ENCODE measurements around the gene SRCIN1. TPM values are rescaled to one million over a fixed set of nuclear protein-coding genes. Genes with fewer than 3 reads are reported as not detected.

Gene SRCIN1
- total RNA-seq, 2 experiments from 2014 or later: 0.72 to 0.73 TPM

GRCh38 chr17:38579083-38579480, 26.7 kb downstream of the SRCIN1 start:
- peaks cover 61% of the 10 kb centered on the region for H3K27me3 Mint-ChIP-seq
- H3K9me3 Mint-ChIP-seq (ENCODE audit: low read depth): no peaks in the 10 kb centered on the region
- no peaks in the 10 kb centered on the region for H3K4me1 Mint-ChIP-seq
- no peaks in the 10 kb centered on the region for H3K36me3 Mint-ChIP-seq (ENCODE audit: low read depth)
- DNase-seq (no peak), ATAC-seq (no peak)
- H3K4me3 Mint-ChIP-seq: no peak overlapping the region
- CTCF ChIA-PET: interaction anchor here (9.5 kb wide), 1 partner anchor 23 kb away, joined by 127 read pairs; no protein-coding TSS in a partner anchor
- POLR2A ChIA-PET: no interaction called here
- intact Hi-C loops (cut with DNase I, micrococcal nuclease): loop anchor here in 1 of 2 experiments (10.0 kb wide), 1 partner anchor 64 kb away; no protein-coding TSS in a partner anchor
- no peak overlapping the region for H3K27ac Mint-ChIP-seq

- H3K9me3 Mint-ChIP-seq (ENCODE audit: low read depth): no peaks in the 10 kb centered on the region
- ATAC-seq (no peak), DNase-seq (no peak)
- CTCF ChIA-PET: interaction anchor here (1.6 to 9.5 kb wide), 2 partner anchors 20 to 22 kb away, joined by 11 to 127 read pairs; no protein-coding TSS in a partner anchor
- no peaks in the 10 kb centered on the region for H3K4me1 Mint-ChIP-seq
- H3K27me3 Mint-ChIP-seq: peaks cover 67% of the 10 kb centered on the region
- H3K36me3 Mint-ChIP-seq (ENCODE audit: low read depth): no peaks in the 10 kb centered on the region
- intact Hi-C loops (cut with DNase I, micrococcal nuclease): loop anchor here in 1 of 2 experiments (10.0 kb wide), 1 partner anchor 64 kb away; no protein-coding TSS in a partner anchor
- no peak overlapping the region for H3K4me3 Mint-ChIP-seq
- POLR2A ChIA-PET: no interaction called here
- no peak overlapping the region for H3K27ac Mint-ChIP-seq
These were observed 27.3 kb downstream of the SRCIN1 start for GRCh38 chr17:38578229-38579082.

GRCh38 chr17:38577645-38578173, 28.0 kb downstream of the SRCIN1 start:
- Mint-ChIP-seq H3K9me3 (ENCODE audit: low read depth) (no peaks in the 10 kb centered on the region), H3K36me3 (ENCODE audit: low read depth) (no peaks in the 10 kb centered on the region), H3K27me3 (peaks cover 69% of the 10 kb centered on the region), H3K4me3 (no peak overlapping the region), H3K4me1 (peaks cover 3% of the 10 kb centered on the region), H3K27ac (no peak overlapping the region)
- CTCF ChIA-PET: interaction anchor here (1.6 kb wide), 1 partner anchor 19 kb away, joined by 11 read pairs; no protein-coding TSS in a partner anchor
- ATAC-seq (no peak), DNase-seq (no peak)
- intact Hi-C loops (cut with DNase I, micrococcal nuclease): loop anchor here in 1 of 2 experiments (10.0 kb wide), 1 partner anchor 63 kb away; no protein-coding TSS in a partner anchor
- POLR2A ChIA-PET: no interaction called here

GRCh38 chr17:38577244-38577643, 28.5 kb downstream of the SRCIN1 start:
- CTCF ChIA-PET: interaction anchor here (1.6 kb wide), 1 partner anchor 19 kb away, joined by 11 read pairs; no protein-coding TSS in a partner anchor

GRCh38 chr17:38575781-38576180, 30.0 kb downstream of the SRCIN1 start:
- no peak overlapping the region for H3K4me3 Mint-ChIP-seq
- H3K27ac Mint-ChIP-seq: no peak overlapping the region
- POLR2A ChIA-PET: no interaction called here
- peaks cover 3% of the 10 kb centered on the region for H3K4me1 Mint-ChIP-seq
- H3K9me3 Mint-ChIP-seq (ENCODE audit: low read depth): no peaks in the 10 kb centered on the region
- intact Hi-C loops (cut with DNase I, micrococcal nuclease): loop anchor here in 1 of 2 experiments (10.0 kb wide), 1 partner anchor 61 kb away; no protein-coding TSS in a partner anchor
- H3K36me3 Mint-ChIP-seq (ENCODE audit: low read depth): no peaks in the 10 kb centered on the region
- no peak for DNase-seq
- peaks cover 74% of the 10 kb centered on the region for H3K27me3 Mint-ChIP-seq
- CTCF ChIA-PET: interaction anchor here (1.0 kb wide), 2 partner anchors 12 to 18 kb away, joined by 3 read pairs; no protein-coding TSS in a partner anchor
- ATAC-seq: no peak

More at GRCh38 chr17:38577244-38577643, 28.5 kb downstream of the SRCIN1 start:
- no peak for DNase-seq
- H3K27me3 Mint-ChIP-seq: peaks cover 65% of the 10 kb centered on the region
- no peak for ATAC-seq
- H3K4me3 Mint-ChIP-seq: no peak overlapping the region
- no peak overlapping the region for H3K27ac Mint-ChIP-seq
- H3K36me3 Mint-ChIP-seq (ENCODE audit: low read depth): no peaks in the 10 kb centered on the region
- intact Hi-C loops (cut with DNase I, micrococcal nuclease): loop anchor here in 1 of 2 experiments (10.0 kb wide), 1 partner anchor 62 kb away; no protein-coding TSS in a partner anchor
- peaks cover 3% of the 10 kb centered on the region for H3K4me1 Mint-ChIP-seq
- POLR2A ChIA-PET: no interaction called here
- H3K9me3 Mint-ChIP-seq (ENCODE audit: low read depth): no peaks in the 10 kb centered on the region

- Mint-ChIP-seq H3K27me3 (peaks cover 72% of the 10 kb centered on the region), H3K9me3 (ENCODE audit: low read depth) (no peaks in the 10 kb centered on the region), H3K4me1 (peaks cover 3% of the 10 kb centered on the region), H3K36me3 (ENCODE audit: low read depth) (no peaks in the 10 kb centered on the region), H3K27ac (no peak overlapping the region), H3K4me3 (no peak overlapping the region)
- POLR2A ChIA-PET: no interaction called here
- ATAC-seq (no peak), DNase-seq (no peak)
- CTCF ChIA-PET: interaction anchor here (0.6 to 1.3 kb wide), 2 partner anchors 10 to 17 kb away, joined by 3 to 4 read pairs; no protein-coding TSS in a partner anchor
- intact Hi-C loops (cut with DNase I, micrococcal nuclease): loop anchor here in 1 of 2 experiments (10.0 kb wide), 1 partner anchor 60 kb away; no protein-coding TSS in a partner anchor
These were observed 31.0 kb downstream of the SRCIN1 start for GRCh38 chr17:38574712-38575111.

- CTCF ChIA-PET: no interaction called here
- no peaks in the 10 kb centered on the region for H3K9me3 Mint-ChIP-seq (ENCODE audit: low read depth)
- H3K4me3 Mint-ChIP-seq: no peak overlapping the region
- no peaks in the 10 kb centered on the region for H3K36me3 Mint-ChIP-seq (ENCODE audit: low read depth)
- H3K4me1 Mint-ChIP-seq: peaks cover 3% of the 10 kb centered on the region
- peaks cover 78% of the 10 kb centered on the region for H3K27me3 Mint-ChIP-seq
- POLR2A ChIA-PET: no interaction called here
- DNase-seq (peak; percentile 38), ATAC-seq (peak; percentile 45)
- intact Hi-C loops (cut with DNase I, micrococcal nuclease): loop anchor here in 1 of 2 experiments (10.0 kb wide), 1 partner anchor 58 kb away; no protein-coding TSS in a partner anchor
- no peak overlapping the region for H3K27ac Mint-ChIP-seq
These were observed 32.9 kb downstream of the SRCIN1 start for GRCh38 chr17:38572669-38573365.

- H3K4me3 Mint-ChIP-seq: no peak overlapping the region
- peaks cover 78% of the 10 kb centered on the region for H3K27me3 Mint-ChIP-seq
- ChIA-PET CTCF (interaction anchor here (1.0 kb wide), 1 partner anchor 11 kb away, joined by 3 read pairs; no protein-coding TSS in a partner anchor), POLR2A (no interaction called here)
- intact Hi-C loops (cut with DNase I, micrococcal nuclease): loop anchor here in 1 of 2 experiments (10.0 kb wide), 1 partner anchor 57 kb away; no protein-coding TSS in a partner anchor
- DNase-seq (no peak), ATAC-seq (no peak)
- peaks cover 3% of the 10 kb centered on the region for H3K4me1 Mint-ChIP-seq
- H3K9me3 Mint-ChIP-seq (ENCODE audit: low read depth): no peaks in the 10 kb centered on the region
- no peak overlapping the region for H3K27ac Mint-ChIP-seq
- H3K36me3 Mint-ChIP-seq (ENCODE audit: low read depth): no peaks in the 10 kb centered on the region
These were observed 33.7 kb downstream of the SRCIN1 start for GRCh38 chr17:38571833-38572668.

GRCh38 chr17:38569701-38570512, 35.8 kb downstream of the SRCIN1 start:
- DNase-seq (no peak), ATAC-seq (no peak)
- Mint-ChIP-seq H3K4me3 (no peak overlapping the region), H3K27me3 (peaks cover 77% of the 10 kb centered on the region), H3K27ac (no peak overlapping the region), H3K36me3 (ENCODE audit: low read depth) (no peaks in the 10 kb centered on the region), H3K9me3 (ENCODE audit: low read depth) (no peaks in the 10 kb centered on the region), H3K4me1 (peaks cover 3% of the 10 kb centered on the region)
- ChIA-PET CTCF (interaction anchor here (1.1 kb wide), 1 partner anchor 12 kb away, joined by 4 read pairs; no protein-coding TSS in a partner anchor), POLR2A (no interaction called here)
- intact Hi-C loops (cut with DNase I, micrococcal nuclease): loop anchor here in 1 of 2 experiments (10.0 kb wide), 1 partner anchor 55 kb away; no protein-coding TSS in a partner anchor
